Measurements from ENCODE around the gene OBP2B. TPM values are rescaled to one million over a fixed set of nuclear protein-coding genes. Genes with fewer than 3 reads are reported as not detected.

The OBP2B gene
- total and polyA plus RNA-seq, 9 of the 15 experiments (the other 6 are each of a cell fraction or from before 2014, with no cell fraction given): not detected

Other genes starting within 250 kb of the OBP2B start
Only the 7 nearest of the 15 such genes appear.
- gene RALGDS, start 88.0 kb downstream of the OBP2B start, total RNA-seq (2014; rRNA removed): 27.1 and 36.2 TPM in 2 replicates
- 9.4 and 12.0 TPM in 2 replicates for gene RALGDS, start 88.0 kb downstream of the OBP2B start, total RNA-seq (2014; rRNA removed; fragmentation: Illumina TruSeq; extraction: Trizol)
- 25.8 and 25.9 TPM in 2 replicates for gene RALGDS, start 88.0 kb downstream of the OBP2B start, total RNA-seq (2015; rRNA removed; fragmentation: Illumina TruSeq; extraction: Trizol)
- 28.6 and 37.3 TPM in 2 replicates for gene RALGDS, start 88.0 kb downstream of the OBP2B start, total RNA-seq (2021)
- gene RALGDS, start 88.0 kb downstream of the OBP2B start, polyA plus RNA-seq (2011; rRNA removed): 40.3 and 45.9 TPM in 2 replicates
- gene RALGDS, start 88.0 kb downstream of the OBP2B start, polyA plus RNA-seq (2014; fragmentation: Illumina TruSeq; extraction: Trizol): 28.7 and 34.9 TPM in 2 replicates
- 1 to 10 TPM in 1 of 2 experiments, under 1 TPM in 1; 0.75 to 2.4 TPM for gene RALGDS, start 88.0 kb downstream of the OBP2B start, polyA plus RNA-seq (2014; fragmentation: Nextera tagmentation; extraction: Ambion mirVana)
- gene RALGDS, start 88.0 kb downstream of the OBP2B start, polyA plus RNA-seq (2014; rRNA removed): 39.5 and 43.3 TPM in 2 replicates
- gene GBGT1, start 45.3 kb downstream of the OBP2B start, total RNA-seq (2014; rRNA removed): 20.7 and 23.6 TPM in 2 replicates
- 6.3 and 9.4 TPM in 2 replicates for gene GBGT1, start 45.3 kb downstream of the OBP2B start, total RNA-seq (2014; rRNA removed; fragmentation: Illumina TruSeq; extraction: Trizol)
- 13.7 and 15.3 TPM in 2 replicates for gene GBGT1, start 45.3 kb downstream of the OBP2B start, total RNA-seq (2015; rRNA removed; fragmentation: Illumina TruSeq; extraction: Trizol)
- 24.6 and 25.8 TPM in 2 replicates for gene GBGT1, start 45.3 kb downstream of the OBP2B start, total RNA-seq (2021)
- gene GBGT1, start 45.3 kb downstream of the OBP2B start, polyA plus RNA-seq (2011; rRNA removed): 10.1 and 20.2 TPM in 2 replicates
- gene GBGT1, start 45.3 kb downstream of the OBP2B start, polyA plus RNA-seq (2014; fragmentation: Illumina TruSeq; extraction: Trizol): 17.8 and 18.8 TPM in 2 replicates
- 1 to 10 TPM in 1 of 2 experiments, under 1 TPM in 1; 0.55 to 1.6 TPM for gene GBGT1, start 45.3 kb downstream of the OBP2B start, polyA plus RNA-seq (2014; fragmentation: Nextera tagmentation; extraction: Ambion mirVana)
- 16.1 and 20.6 TPM in 2 replicates for gene GBGT1, start 45.3 kb downstream of the OBP2B start, polyA plus RNA-seq (2014; rRNA removed)
- 5.0 and 6.1 TPM in 2 replicates for gene ABO, start 66.0 kb upstream of the OBP2B start, total RNA-seq (2014; rRNA removed)
- gene ABO, start 66.0 kb upstream of the OBP2B start, total RNA-seq (2014; rRNA removed; fragmentation: Illumina TruSeq; extraction: Trizol): 5.6 and 6.5 TPM in 2 replicates
- gene ABO, start 66.0 kb upstream of the OBP2B start, total RNA-seq (2015; rRNA removed; fragmentation: Illumina TruSeq; extraction: Trizol): 5.8 and 6.5 TPM in 2 replicates
- gene ABO, start 66.0 kb upstream of the OBP2B start, total RNA-seq (2021): 11.9 and 15.3 TPM in 2 replicates
- 9.9 and 18.7 TPM in 2 replicates for gene ABO, start 66.0 kb upstream of the OBP2B start, polyA plus RNA-seq (2011; rRNA removed)
- 16.0 and 18.5 TPM in 2 replicates for gene ABO, start 66.0 kb upstream of the OBP2B start, polyA plus RNA-seq (2014; fragmentation: Illumina TruSeq; extraction: Trizol)
- 10 to 100 TPM; 16.9 to 21.9 TPM for gene ABO, start 66.0 kb upstream of the OBP2B start, polyA plus RNA-seq (2014; fragmentation: Nextera tagmentation; extraction: Ambion mirVana)
- 13.3 and 16.6 TPM in 2 replicates for gene ABO, start 66.0 kb upstream of the OBP2B start, polyA plus RNA-seq (2014; rRNA removed)
- gene SURF6, start 126.9 kb upstream of the OBP2B start, total RNA-seq (2014; rRNA removed): 61.3 and 68.3 TPM in 2 replicates
- gene SURF6, start 126.9 kb upstream of the OBP2B start, total RNA-seq (2014; rRNA removed; fragmentation: Illumina TruSeq; extraction: Trizol): 10.5 and 12.2 TPM in 2 replicates
- gene SURF6, start 126.9 kb upstream of the OBP2B start, total RNA-seq (2015; rRNA removed; fragmentation: Illumina TruSeq; extraction: Trizol): 30.4 and 31.8 TPM in 2 replicates
- gene SURF6, start 126.9 kb upstream of the OBP2B start, total RNA-seq (2021): 45.3 and 50.6 TPM in 2 replicates
- 12.3 and 14.3 TPM in 2 replicates for gene SURF6, start 126.9 kb upstream of the OBP2B start, polyA plus RNA-seq (2011; rRNA removed)
- gene SURF6, start 126.9 kb upstream of the OBP2B start, polyA plus RNA-seq (2014; fragmentation: Illumina TruSeq; extraction: Trizol): 14.7 and 26.5 TPM in 2 replicates
- gene SURF6, start 126.9 kb upstream of the OBP2B start, polyA plus RNA-seq (2014; fragmentation: Nextera tagmentation; extraction: Ambion mirVana): 1 to 10 TPM; 1.4 to 1.8 TPM
- 52.7 and 61.5 TPM in 2 replicates for gene SURF6, start 126.9 kb upstream of the OBP2B start, polyA plus RNA-seq (2014; rRNA removed)
- 27.2 and 28.0 TPM in 2 replicates for gene MED22, start 138.9 kb upstream of the OBP2B start, total RNA-seq (2014; rRNA removed)
- gene MED22, start 138.9 kb upstream of the OBP2B start, total RNA-seq (2014; rRNA removed; fragmentation: Illumina TruSeq; extraction: Trizol): 7.7 and 9.4 TPM in 2 replicates
- 22.3 and 22.6 TPM in 2 replicates for gene MED22, start 138.9 kb upstream of the OBP2B start, total RNA-seq (2015; rRNA removed; fragmentation: Illumina TruSeq; extraction: Trizol)
- 32.4 and 35.6 TPM in 2 replicates for gene MED22, start 138.9 kb upstream of the OBP2B start, total RNA-seq (2021)
- gene MED22, start 138.9 kb upstream of the OBP2B start, polyA plus RNA-seq (2011; rRNA removed): 23.4 and 33.6 TPM in 2 replicates
- gene MED22, start 138.9 kb upstream of the OBP2B start, polyA plus RNA-seq (2014; fragmentation: Illumina TruSeq; extraction: Trizol): 15.5 and 23.8 TPM in 2 replicates
- 1 to 10 TPM in 1 of 2 experiments, under 1 TPM in 1; 0.73 to 1.4 TPM for gene MED22, start 138.9 kb upstream of the OBP2B start, polyA plus RNA-seq (2014; fragmentation: Nextera tagmentation; extraction: Ambion mirVana)
- 32.6 and 34.8 TPM in 2 replicates for gene MED22, start 138.9 kb upstream of the OBP2B start, polyA plus RNA-seq (2014; rRNA removed)
- 2,031 and 2,305 TPM in 2 replicates for gene RPL7A, start 139.0 kb upstream of the OBP2B start, total RNA-seq (2014; rRNA removed)
- gene RPL7A, start 139.0 kb upstream of the OBP2B start, total RNA-seq (2014; rRNA removed; fragmentation: Illumina TruSeq; extraction: Trizol): 2,847 and 3,141 TPM in 2 replicates
- gene RPL7A, start 139.0 kb upstream of the OBP2B start, total RNA-seq (2015; rRNA removed; fragmentation: Illumina TruSeq; extraction: Trizol): 3,167 and 3,195 TPM in 2 replicates
- gene RPL7A, start 139.0 kb upstream of the OBP2B start, total RNA-seq (2021): 2,893 and 3,009 TPM in 2 replicates
- gene RPL7A, start 139.0 kb upstream of the OBP2B start, polyA plus RNA-seq (2011; rRNA removed): 2,555 and 3,221 TPM in 2 replicates
- gene RPL7A, start 139.0 kb upstream of the OBP2B start, polyA plus RNA-seq (2014; fragmentation: Illumina TruSeq; extraction: Trizol): 3,627 and 3,760 TPM in 2 replicates
- gene RPL7A, start 139.0 kb upstream of the OBP2B start, polyA plus RNA-seq (2014; fragmentation: Nextera tagmentation; extraction: Ambion mirVana): 1,000 to 10,000 TPM; 1,935 to 2,418 TPM
- gene RPL7A, start 139.0 kb upstream of the OBP2B start, polyA plus RNA-seq (2014; rRNA removed): 2,051 and 2,652 TPM in 2 replicates
- gene SURF1, start 147.2 kb upstream of the OBP2B start, total RNA-seq (2014; rRNA removed): 17.9 and 20.8 TPM in 2 replicates
- gene SURF1, start 147.2 kb upstream of the OBP2B start, total RNA-seq (2014; rRNA removed; fragmentation: Illumina TruSeq; extraction: Trizol): 20.9 and 21.2 TPM in 2 replicates
- gene SURF1, start 147.2 kb upstream of the OBP2B start, total RNA-seq (2015; rRNA removed; fragmentation: Illumina TruSeq; extraction: Trizol): 15.5 and 16.6 TPM in 2 replicates
- 26.7 and 26.8 TPM in 2 replicates for gene SURF1, start 147.2 kb upstream of the OBP2B start, total RNA-seq (2021)
- 28.6 and 29.8 TPM in 2 replicates for gene SURF1, start 147.2 kb upstream of the OBP2B start, polyA plus RNA-seq (2011; rRNA removed)
- gene SURF1, start 147.2 kb upstream of the OBP2B start, polyA plus RNA-seq (2014; fragmentation: Illumina TruSeq; extraction: Trizol): 19.1 and 22.2 TPM in 2 replicates
- gene SURF1, start 147.2 kb upstream of the OBP2B start, polyA plus RNA-seq (2014; fragmentation: Nextera tagmentation; extraction: Ambion mirVana): 10 to 100 TPM; 16.1 to 16.3 TPM
- 30.4 and 31.3 TPM in 2 replicates for gene SURF1, start 147.2 kb upstream of the OBP2B start, polyA plus RNA-seq (2014; rRNA removed)

All from K562 (cell line).